Transverse colon (tissue), 4 donors: Measurements from ENCODE around the gene SELENOM.

Experiments used
- EP300 ChIP-seq: sonication (generic); formaldehyde crosslinking; IDR thresholded peaks from one replicate; pipeline ENCODE4 v1.6.1; 2017; ENCODE audit warnings: antibody characterized with exemption, low read depth
- POLR2A ChIP-seq: fragments of 450-650 bp; IDR thresholded peaks from one replicate; pipeline ENCODE4 v1.6.1; 2016; ENCODE audit warnings: antibody characterized with exemption, mild to moderate bottlenecking, moderate library complexity
- POLR2AphosphoS5 ChIP-seq, 3 donors: sonication (generic); formaldehyde crosslinking; IDR thresholded peaks; one replicate each; pipeline ENCODE4 v1.6.1; 2016; ENCODE audit warnings: antibody characterized with exemption in 3 of 3
- TF ChIP-seq, protein P1 (sequence below), 5 experiments: fragments of 200-600 bp in 3 of 5; fragments of 450-650 bp in 2 of 5; sonication (generic) in 3 of 5; IDR thresholded peaks; 1 replicate in 2 of 5; 2 replicates in 3 of 5; pipeline ENCODE4 v1.5.1; 2016 to 2017; ENCODE audit warnings: antibody characterized with exemption in 5 of 5, inconsistent platforms in 3 of 5, mild to moderate bottlenecking in 2 of 5, moderate library complexity in 1 of 5

DNA sequence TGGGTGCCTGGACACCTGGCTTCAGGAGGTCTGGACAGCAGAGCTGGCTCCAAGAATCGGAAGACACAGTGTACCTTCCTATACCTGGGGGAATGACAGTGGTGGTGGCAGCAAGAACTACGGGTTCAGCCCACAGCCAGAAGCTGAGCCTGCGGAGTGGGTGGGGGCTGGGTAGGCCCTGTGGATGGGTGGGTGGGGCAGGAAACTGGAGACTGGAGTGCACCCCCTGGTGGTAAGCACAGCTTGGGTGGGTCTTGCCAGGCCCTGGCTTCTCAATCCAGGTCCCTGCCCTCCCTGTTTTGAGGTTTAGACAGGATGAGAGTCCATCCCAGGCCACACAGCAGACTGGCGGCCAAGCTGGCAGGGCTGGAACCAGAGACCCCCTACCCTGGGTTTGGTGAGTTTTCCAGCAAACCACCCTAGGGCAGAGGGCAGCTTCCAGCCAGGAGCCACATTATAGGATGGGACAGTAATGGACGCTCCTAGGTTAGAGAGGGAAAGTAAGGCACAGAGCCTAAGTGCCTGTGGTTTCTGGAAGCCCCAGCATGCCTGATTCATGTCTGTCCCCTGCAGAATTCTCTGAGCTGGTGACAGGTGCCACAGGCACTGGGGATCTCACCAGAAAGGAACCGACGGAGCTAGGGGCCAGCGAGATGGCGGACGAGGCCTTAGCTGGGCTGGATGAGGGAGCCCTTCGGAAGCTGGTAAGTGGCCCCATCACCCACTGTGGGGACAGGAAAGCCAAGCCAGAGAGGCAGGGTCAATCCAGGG is 24.6 kb downstream of the SELENOM start:
- TF ChIP-seq POLR2A = no peak
- TF ChIP-seq, protein P1, sequence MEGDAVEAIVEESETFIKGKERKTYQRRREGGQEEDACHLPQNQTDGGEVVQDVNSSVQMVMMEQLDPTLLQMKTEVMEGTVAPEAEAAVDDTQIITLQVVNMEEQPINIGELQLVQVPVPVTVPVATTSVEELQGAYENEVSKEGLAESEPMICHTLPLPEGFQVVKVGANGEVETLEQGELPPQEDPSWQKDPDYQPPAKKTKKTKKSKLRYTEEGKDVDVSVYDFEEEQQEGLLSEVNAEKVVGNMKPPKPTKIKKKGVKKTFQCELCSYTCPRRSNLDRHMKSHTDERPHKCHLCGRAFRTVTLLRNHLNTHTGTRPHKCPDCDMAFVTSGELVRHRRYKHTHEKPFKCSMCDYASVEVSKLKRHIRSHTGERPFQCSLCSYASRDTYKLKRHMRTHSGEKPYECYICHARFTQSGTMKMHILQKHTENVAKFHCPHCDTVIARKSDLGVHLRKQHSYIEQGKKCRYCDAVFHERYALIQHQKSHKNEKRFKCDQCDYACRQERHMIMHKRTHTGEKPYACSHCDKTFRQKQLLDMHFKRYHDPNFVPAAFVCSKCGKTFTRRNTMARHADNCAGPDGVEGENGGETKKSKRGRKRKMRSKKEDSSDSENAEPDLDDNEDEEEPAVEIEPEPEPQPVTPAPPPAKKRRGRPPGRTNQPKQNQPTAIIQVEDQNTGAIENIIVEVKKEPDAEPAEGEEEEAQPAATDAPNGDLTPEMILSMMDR (IDR thresholded peaks at IDR 0.05) = peak; percentile 61 to 77 (median 73)
- peak; percentile 22 to 51 (median 37) for TF ChIP-seq POLR2AphosphoS5 (IDR thresholded peaks at IDR 0.05)
- no peak for TF ChIP-seq EP300
